H9 (cell line): ENCODE measurements around the gene TPPP3. TPM values are rescaled to one million over a fixed set of nuclear protein-coding genes. Genes with fewer than 3 reads are reported as not detected.

Source experiments
- DNase-seq: peaks from one replicate; pipeline ENCODE4 v3.0.0-alpha.2; 2017
- H2AFZ ChIP-seq: one replicate; pipeline ENCODE4 v1.6.1; 2013; ENCODE audit warnings: mild to moderate bottlenecking, low read length, control low read depth, moderate library complexity
- H2AK5ac ChIP-seq: 2 replicates; pipeline ENCODE4 v1.6.1; 2013; ENCODE audit warnings: low read length, control low read depth, mixed read lengths; ENCODE audit not compliant: insufficient read length
- H2BK120ac ChIP-seq: one replicate; pipeline ENCODE4 v1.6.1; 2013; ENCODE audit warnings: low read depth, mild to moderate bottlenecking, low read length, control low read depth, inconsistent platforms; ENCODE audit not compliant: poor library complexity, severe bottlenecking
- H2BK12ac ChIP-seq: 2 replicates; pipeline ENCODE4 v1.6.1; 2013; ENCODE audit warnings: low read length, control low read depth, mixed read lengths, low read depth; ENCODE audit not compliant: insufficient read length
- H2BK15ac ChIP-seq: 2 replicates; pipeline ENCODE4 v1.6.1; 2013; ENCODE audit warnings: low read depth, low read length, control low read depth
- H2BK20ac ChIP-seq: one replicate; pipeline ENCODE4 v1.6.1; 2013; ENCODE audit warnings: low read depth, mild to moderate bottlenecking, low read length, control low read depth, inconsistent platforms; ENCODE audit not compliant: poor library complexity, severe bottlenecking
- H2BK5ac ChIP-seq: 2 replicates; pipeline ENCODE4 v1.6.1; 2013; ENCODE audit warnings: low read length, control low read depth, mixed read lengths; ENCODE audit not compliant: insufficient read length
- H3K14ac ChIP-seq: 2 replicates; pipeline ENCODE4 v1.6.1; 2013; ENCODE audit warnings: low read length, control low read depth; ENCODE audit not compliant: insufficient read depth
- H3K18ac ChIP-seq: 2 replicates; pipeline ENCODE4 v1.6.1; 2013; ENCODE audit warnings: low read depth, mild to moderate bottlenecking, mixed read lengths, low read length, control low read depth; ENCODE audit not compliant: insufficient read length
- H3K23ac ChIP-seq: 2 replicates; pipeline ENCODE4 v1.6.1; 2013; ENCODE audit warnings: low read length, control low read depth, mixed read lengths, low read depth; ENCODE audit not compliant: insufficient read length
- H3K23me2 ChIP-seq: 2 replicates; pipeline ENCODE4 v1.6.1; 2013; ENCODE audit warnings: low read depth, mild to moderate bottlenecking, mixed read lengths, low read length, control low read depth; ENCODE audit not compliant: insufficient read length, poor library complexity, severe bottlenecking
- H3K27ac ChIP-seq: 2 replicates; pipeline ENCODE4 v1.5.1; 2013; ENCODE audit warnings: low read length, control low read depth, mixed read lengths, low read depth; ENCODE audit not compliant: insufficient read length
- H3K27me3 ChIP-seq: 2 replicates; pipeline ENCODE4 v1.6.1; 2013; ENCODE audit warnings: low read length, control low read depth, inconsistent platforms; ENCODE audit not compliant: insufficient read depth
- H3K4ac ChIP-seq: 2 replicates; pipeline ENCODE4 v1.6.1; 2013; ENCODE audit warnings: low read depth, mild to moderate bottlenecking, control low read depth, inconsistent platforms, low read length, moderate library complexity
- H3K4me1 ChIP-seq: 2 replicates; pipeline ENCODE4 v1.6.1; 2013; ENCODE audit warnings: low read length, control low read depth, inconsistent platforms; ENCODE audit not compliant: insufficient read depth
- H3K4me2 ChIP-seq: 2 replicates; pipeline ENCODE4 v1.6.1; 2013; ENCODE audit warnings: low read length, control low read depth, mixed read lengths; ENCODE audit not compliant: insufficient read length, insufficient read depth
- H3K56ac ChIP-seq: 2 replicates; pipeline ENCODE4 v1.6.1; 2013; ENCODE audit warnings: low read depth, mild to moderate bottlenecking, mixed read lengths, low read length, control low read depth; ENCODE audit not compliant: insufficient read length
- H3K79me1 ChIP-seq: 2 replicates; pipeline ENCODE4 v1.6.1; 2013; ENCODE audit warnings: low read depth, mild to moderate bottlenecking, moderate library complexity, low read length, control low read depth, inconsistent platforms; ENCODE audit not compliant: insufficient read depth, poor library complexity, severe bottlenecking
- H3K79me2 ChIP-seq: 2 replicates; pipeline ENCODE4 v1.6.1; 2013; ENCODE audit warnings: low read length, control low read depth, inconsistent platforms; ENCODE audit not compliant: insufficient read depth
- H3K9ac ChIP-seq: 2 replicates; pipeline ENCODE4 v1.6.1; 2013; ENCODE audit warnings: low read length, control low read depth, mixed read lengths; ENCODE audit not compliant: insufficient read length; ENCODE audit errors: extremely low read depth
- H3K9me3 ChIP-seq: one replicate; pipeline ENCODE4 v1.6.1; 2013; ENCODE audit warnings: low read depth, low read length, inconsistent platforms; ENCODE audit not compliant: control insufficient read depth
- H3T11ph ChIP-seq: one replicate; pipeline ENCODE4 v1.6.1; 2013; ENCODE audit warnings: mild to moderate bottlenecking, low read length, control low read depth, inconsistent platforms
- H4K20me1 ChIP-seq: one replicate; pipeline ENCODE4 v1.6.1; 2013; ENCODE audit not compliant: control insufficient read depth, insufficient read length, insufficient read depth
- H4K5ac ChIP-seq: 2 replicates; pipeline ENCODE4 v1.6.1; 2013; ENCODE audit warnings: low read depth, mild to moderate bottlenecking, mixed read lengths, low read length, control low read depth; ENCODE audit not compliant: insufficient read length
- H4K8ac ChIP-seq: replicated peaks from 2 replicates; pipeline ENCODE4 v1.6.1; 2013; ENCODE audit warnings: low read length, control low read depth, mixed read lengths, low read depth; ENCODE audit not compliant: insufficient read length
- H4K91ac ChIP-seq: 2 replicates; pipeline ENCODE4 v1.6.1; 2013; ENCODE audit warnings: low read depth, mild to moderate bottlenecking, moderate library complexity, mixed read lengths, low read length, control low read depth; ENCODE audit not compliant: insufficient read length
- H3K27ac Mint-ChIP-seq, 3 experiments: 2 replicates in 2 of 3; 3 replicates in 1 of 3; pipeline ENCODE4 v1.8.0; 2020 to 2021; ENCODE audit warnings: mixed read lengths in 3 of 3, mild to moderate bottlenecking in 1 of 3, moderate library complexity in 1 of 3
- H3K27me3 Mint-ChIP-seq: 2 replicates; pipeline ENCODE4 v1.8.0; 2021; ENCODE audit warnings: low read depth, mild to moderate bottlenecking, moderate library complexity, mixed read lengths
- H3K36me3 Mint-ChIP-seq, 3 experiments: 2 replicates in 2 of 3; 3 replicates in 1 of 3; pipeline ENCODE4 v1.8.0; 2020 to 2021; ENCODE audit warnings: low read depth in 3 of 3, mixed read lengths in 3 of 3; ENCODE audit not compliant: insufficient read depth in 1 of 3
- H3K4me1 Mint-ChIP-seq, 2 experiments: 2 replicates each; pipeline ENCODE4 v1.8.0; 2020; ENCODE audit warnings: mixed read lengths in 2 of 2
- H3K4me3 Mint-ChIP-seq, 2 experiments: 2 replicates in 1 of 2; 3 replicates in 1 of 2; pipeline ENCODE4 v1.8.0; 2020 to 2021; ENCODE audit warnings: mild to moderate bottlenecking in 2 of 2, mixed read lengths in 2 of 2, moderate library complexity in 1 of 2
- H3K9me3 Mint-ChIP-seq, 2 experiments: 2 replicates in 1 of 2; 3 replicates in 1 of 2; pipeline ENCODE4 v1.8.0; 2020; ENCODE audit warnings: mild to moderate bottlenecking in 2 of 2, mixed read lengths in 2 of 2, moderate library complexity in 1 of 2
- CTCF ChIP-seq: fragments of 200-600 bp; sonication (generic); conservative IDR thresholded peaks from 3 replicates; pipeline ENCODE4 v1.8.0; 2021; ENCODE audit warnings: antibody characterized with exemption, mild to moderate bottlenecking
- WGBS: extraction: QIAGEN DNeasy Blood & Tissue Kit; methylation state at CpG from one replicate; pipeline ENCODE4 v1.1.7; 2013; ENCODE audit warnings: missing lambda C conversion rate, low lambda C conversion rate, mixed read lengths; ENCODE audit not compliant: insufficient read length; ENCODE audit errors: extremely low coverage; 5-methylcytosine and 5-hydroxymethylcytosine counted together
- total RNA-seq: library from RNA; stranded (reverse); gene quantifications from 2 replicates; pipeline ENCODE4 v1.2.1, GENCODE V29; 2021

Gene TPPP3
- total RNA-seq, 1 experiment from 2014 or later = 0.79 TPM

GRCh38 chr16:67398546-67399217 lies 5.4 kb upstream of the TPPP3 start:
- Histone ChIP-seq H3K27ac (no peak overlapping the region), H3K9me3 (no peaks in the 10 kb centered on the region), H3K79me2 (no peaks in the 10 kb centered on the region), H4K8ac (no peak overlapping the region), H2BK15ac (no peak overlapping the region), H3K79me1 (no peaks in the 10 kb centered on the region), H3K14ac (no peak overlapping the region), H3T11ph (no peak overlapping the region), H3K56ac (no peak overlapping the region), H2BK5ac (no peak overlapping the region), H3K18ac (no peak overlapping the region), H3K4me2 (no peak overlapping the region), H4K20me1 (peaks cover 2% of the 10 kb centered on the region), H3K23me2 (no peaks in the 10 kb centered on the region), H3K9ac (no peak overlapping the region), H3K27me3 (peaks cover 18% of the 10 kb centered on the region; the same call in 1 of the 2 replicates), H2BK120ac (no peak overlapping the region), H2BK12ac (no peak overlapping the region), H2AK5ac (no peak overlapping the region), H3K4ac (no peak overlapping the region), H2BK20ac (no peak overlapping the region), H3K4me1 (no peaks in the 10 kb centered on the region), H2AFZ (no peak overlapping the region), H3K23ac (no peak overlapping the region), H4K91ac (no peak overlapping the region), H4K5ac (no peak overlapping the region)
- TF ChIP-seq CTCF = no peak
- no peak for DNase-seq
- peaks cover 0 to 1% (median 0%) of the 10 kb centered on the region in 3 experiments; a peak in 1 of 7 replicates for H3K36me3 Mint-ChIP-seq
- peaks cover 60% of the 10 kb centered on the region for H3K27me3 Mint-ChIP-seq
- H3K4me3 Mint-ChIP-seq = no peak overlapping the region; a peak in 1 of 5 replicates
- H3K9me3 Mint-ChIP-seq = no peaks in the 10 kb centered on the region
- no CpG with 5 or more reads among the region's 19 CpGs for WGBS
- H3K4me1 Mint-ChIP-seq = peaks cover 19 to 36% of the 10 kb centered on the region in 2 experiments
- H3K27ac Mint-ChIP-seq = no peak overlapping the region
